GM19395 (cell line): ENCODE measurements around the gene ALS2.

Source experiments
- ATAC-seq: cut with Tn5 transposase; IDR thresholded peaks from one replicate; pipeline ENCODE4 v1.9.1; 2021; ENCODE audit warnings: mild to moderate bottlenecking, moderate library complexity; ENCODE audit not compliant: unreplicated experiment

The ALS2 gene

DNA sequence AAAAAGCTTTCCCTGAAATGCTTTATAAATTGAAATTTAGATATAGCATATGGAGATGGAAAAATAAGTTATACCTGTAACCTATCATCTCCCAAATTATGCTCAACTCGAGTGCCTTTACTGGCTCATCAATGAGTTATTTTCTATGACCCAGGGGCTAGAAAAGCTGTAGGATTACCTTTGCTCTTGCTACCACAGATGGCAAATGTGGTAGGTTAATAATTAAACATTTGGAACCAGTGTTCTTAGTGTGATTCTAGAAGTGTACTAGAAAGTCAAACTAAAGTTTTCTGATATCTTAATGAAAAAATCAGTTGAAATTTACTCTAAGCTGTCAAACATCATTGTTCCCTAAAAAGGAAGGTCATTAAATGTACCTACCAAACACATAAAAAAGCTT lies 22.5 kb downstream of the ALS2 start:
- ATAC-seq = peak; percentile 58

GRCh38 chr2:201754717-201755415 lies 25.9 kb downstream of the ALS2 start:
- no peak for ATAC-seq

- no peak for ATAC-seq
Observed at GRCh38 chr2:201751566-201751965, 29.2 kb downstream of the ALS2 start.

DNA sequence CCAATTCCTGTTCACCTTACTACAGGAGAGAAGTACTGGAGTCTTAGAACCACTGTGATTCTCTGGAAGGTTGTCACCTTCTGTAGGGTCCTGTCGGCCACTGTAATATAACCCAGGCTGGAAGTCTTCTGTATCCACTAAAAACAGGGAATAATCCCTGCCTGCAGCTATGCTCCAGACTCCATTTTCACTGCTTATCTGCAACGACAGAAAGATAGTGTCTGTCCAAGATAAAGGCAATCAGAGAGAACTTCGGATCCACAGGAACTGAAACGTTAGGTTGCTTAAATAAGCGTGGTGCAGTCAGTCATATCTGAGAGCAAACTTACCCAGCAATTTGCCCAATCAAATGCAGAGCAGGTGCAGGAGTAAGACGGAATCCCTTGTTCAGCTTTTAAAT lies 34.2 kb downstream of the ALS2 start:
- no peak for ATAC-seq

DNA sequence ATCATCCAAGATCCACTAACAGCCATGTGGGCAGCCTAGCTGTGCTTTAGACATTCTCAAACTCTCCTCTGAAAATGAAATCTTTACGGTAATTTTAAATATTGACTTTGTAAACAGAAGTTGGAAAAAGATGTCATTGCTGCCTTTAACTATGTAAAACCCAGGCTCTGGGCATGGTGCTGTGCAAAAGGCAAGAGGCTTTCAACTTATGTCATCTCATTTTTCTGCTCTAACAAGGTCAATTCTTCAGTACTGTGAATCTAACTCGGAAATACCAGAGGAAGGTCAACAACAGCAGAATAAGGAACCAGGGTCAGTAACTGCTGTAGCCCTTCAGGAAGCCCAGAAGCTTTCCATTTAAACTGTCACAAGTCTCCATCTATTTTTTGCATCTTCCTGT lies 45.2 kb downstream of the ALS2 start:
- ATAC-seq = no peak

- ATAC-seq = no peak
Observed at GRCh38 chr2:201734111-201734510, 46.6 kb downstream of the ALS2 start.

DNA sequence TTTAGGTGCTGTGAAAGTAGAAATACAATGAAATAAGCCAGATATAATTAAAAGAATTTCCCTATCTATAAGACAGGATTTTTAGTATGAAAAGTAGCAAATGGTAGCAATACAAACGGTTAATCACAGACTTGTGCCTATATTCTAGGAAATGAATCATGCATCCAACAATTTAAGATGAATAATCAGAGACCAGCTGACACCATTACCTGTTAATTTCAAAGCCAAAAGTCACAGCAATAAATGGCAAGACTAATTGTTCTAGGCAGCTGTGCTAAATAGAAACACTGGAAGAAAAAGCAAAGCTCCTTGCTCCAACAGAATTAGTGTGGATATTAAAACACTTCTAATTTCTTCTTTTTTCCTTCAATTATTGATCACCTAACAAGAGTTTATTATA lies 47.2 kb downstream of the ALS2 start:
- ATAC-seq = no peak

DNA sequence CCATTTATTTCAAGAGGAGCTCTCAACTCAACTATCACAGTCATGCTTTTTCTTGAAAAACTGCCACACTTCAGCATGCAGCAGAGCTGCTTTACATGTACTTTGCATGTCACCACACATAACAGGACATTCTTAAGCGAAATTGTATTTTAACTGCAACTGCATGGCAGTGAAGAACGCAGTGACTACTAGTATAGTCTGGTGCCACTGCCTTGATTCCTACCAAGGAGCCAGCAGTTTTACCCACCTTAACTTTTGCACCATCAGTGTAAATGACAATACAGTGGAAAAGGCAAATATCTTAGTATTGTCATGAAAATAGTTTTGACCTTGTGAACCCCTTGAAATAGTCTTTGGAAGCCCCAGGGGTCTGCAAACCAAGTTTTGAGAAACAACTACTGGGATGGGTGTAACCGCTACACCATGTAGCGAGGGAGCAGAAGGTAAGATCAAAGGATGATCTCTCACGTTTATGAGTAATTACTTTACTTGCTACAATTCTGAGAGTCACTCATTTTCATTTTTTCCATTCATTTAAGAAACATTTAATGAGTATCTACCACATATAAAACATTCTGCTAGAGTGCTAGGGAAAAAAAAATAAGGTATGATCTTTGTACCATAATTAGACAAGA lies 50.0 kb downstream of the ALS2 start:
- no peak for ATAC-seq

GRCh38 chr2:201715459-201715858 lies 65.3 kb downstream of the ALS2 start:
- ATAC-seq = no peak

GRCh38 chr2:201712726-201713125 lies 68.0 kb downstream of the ALS2 start:
- no peak for ATAC-seq

DNA sequence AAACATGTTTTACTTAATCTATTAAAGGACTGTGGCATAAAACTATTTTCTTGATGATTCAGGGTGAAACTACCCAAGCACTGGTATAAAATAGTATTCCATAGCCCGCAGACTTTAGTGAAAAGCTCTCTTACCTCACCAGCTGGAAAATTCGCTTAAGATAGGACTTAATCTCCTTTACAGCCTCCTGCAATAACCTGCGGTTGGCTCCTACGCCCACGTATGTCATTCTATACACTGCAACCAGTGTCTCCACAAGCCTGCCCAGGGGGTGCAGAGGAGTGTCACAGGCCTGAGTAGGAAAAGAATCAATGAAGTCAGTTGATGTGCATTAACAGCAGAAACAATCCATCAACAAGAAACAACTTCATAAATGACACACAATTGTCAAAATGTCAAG lies 71.0 kb downstream of the ALS2 start:
- ATAC-seq = no peak

DNA sequence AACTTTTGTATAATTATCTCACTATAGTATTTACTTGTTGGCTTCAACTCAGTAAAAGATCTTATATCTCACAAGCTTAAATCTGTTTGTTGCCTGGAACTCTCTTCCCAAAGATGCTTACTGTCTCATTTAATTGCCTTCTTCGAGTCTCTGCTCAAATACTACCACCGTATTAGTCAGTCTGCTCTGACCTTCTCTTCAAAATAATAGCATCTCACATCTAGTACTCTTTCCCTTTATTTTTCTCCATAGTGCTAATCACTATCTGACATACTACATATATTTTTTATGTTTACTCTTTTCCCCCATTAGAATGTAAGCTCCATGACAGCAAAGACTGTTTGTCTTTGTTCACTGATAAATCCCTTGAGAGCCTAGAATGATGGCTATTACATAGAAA lies 71.7 kb downstream of the ALS2 start:
- ATAC-seq = no peak

DNA sequence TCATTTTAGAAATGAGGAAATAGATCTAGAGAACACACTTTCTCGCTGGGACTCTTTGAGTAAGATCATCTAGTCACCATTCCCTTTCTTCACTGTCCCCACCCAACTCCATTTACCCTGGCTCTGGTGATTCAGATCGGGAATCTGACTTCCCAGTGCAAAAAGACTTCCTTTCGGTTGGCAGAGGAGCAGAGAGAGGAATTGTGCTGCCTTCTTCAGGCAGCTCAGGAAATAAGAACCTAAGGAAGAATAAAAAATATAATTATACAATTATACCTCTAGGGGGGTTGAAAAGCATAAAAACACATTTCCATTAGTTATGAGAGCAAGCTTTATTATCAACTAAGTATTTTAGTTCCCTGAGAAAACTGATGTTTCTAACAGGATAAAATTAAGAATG lies 73.0 kb downstream of the ALS2 start:
- no peak for ATAC-seq

GRCh38 chr2:201707142-201707541 lies 73.6 kb downstream of the ALS2 start:
- ATAC-seq = no peak

GRCh38 chr2:201704536-201704935 lies 76.2 kb downstream of the ALS2 start:
- ATAC-seq = no peak

DNA sequence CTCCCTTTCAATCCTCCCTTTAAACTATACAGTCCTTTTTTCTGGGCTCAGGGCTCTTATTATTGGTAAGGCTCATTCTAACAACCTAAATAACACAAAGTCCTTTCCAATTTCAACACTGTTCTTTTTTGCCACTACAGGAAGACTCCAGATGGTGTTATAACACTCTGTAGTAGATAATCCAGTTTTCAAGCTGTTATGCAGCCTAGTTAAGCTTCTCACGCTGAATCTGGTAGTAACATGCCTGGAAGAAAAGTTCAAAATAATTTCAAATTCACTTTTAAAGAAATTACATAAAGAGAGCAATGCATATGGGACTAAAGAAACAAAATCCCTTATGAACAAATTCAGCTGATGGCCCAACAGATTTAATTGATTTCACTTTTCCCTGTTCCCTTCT lies 79.1 kb downstream of the ALS2 start:
- ATAC-seq = no peak

DNA sequence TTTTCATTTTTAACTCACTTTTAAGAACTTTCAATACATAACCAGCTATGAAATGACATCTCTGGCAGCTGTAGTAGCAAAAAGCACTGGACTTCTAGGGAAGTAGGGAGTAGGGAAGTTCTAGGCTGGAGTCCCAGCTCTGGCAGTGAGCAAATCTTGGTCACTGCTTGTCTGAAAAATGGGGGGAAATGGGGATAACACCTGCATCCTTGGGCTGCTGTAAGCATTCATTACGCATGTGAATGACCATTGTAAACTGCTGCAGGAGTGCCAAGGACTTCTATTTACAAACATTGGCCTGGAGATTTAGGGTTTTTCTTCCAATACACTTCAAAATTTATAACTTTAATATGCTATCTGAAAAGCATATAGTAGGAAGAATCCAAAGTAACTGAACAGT lies 81.3 kb downstream of the ALS2 start:
- no peak for ATAC-seq

DNA sequence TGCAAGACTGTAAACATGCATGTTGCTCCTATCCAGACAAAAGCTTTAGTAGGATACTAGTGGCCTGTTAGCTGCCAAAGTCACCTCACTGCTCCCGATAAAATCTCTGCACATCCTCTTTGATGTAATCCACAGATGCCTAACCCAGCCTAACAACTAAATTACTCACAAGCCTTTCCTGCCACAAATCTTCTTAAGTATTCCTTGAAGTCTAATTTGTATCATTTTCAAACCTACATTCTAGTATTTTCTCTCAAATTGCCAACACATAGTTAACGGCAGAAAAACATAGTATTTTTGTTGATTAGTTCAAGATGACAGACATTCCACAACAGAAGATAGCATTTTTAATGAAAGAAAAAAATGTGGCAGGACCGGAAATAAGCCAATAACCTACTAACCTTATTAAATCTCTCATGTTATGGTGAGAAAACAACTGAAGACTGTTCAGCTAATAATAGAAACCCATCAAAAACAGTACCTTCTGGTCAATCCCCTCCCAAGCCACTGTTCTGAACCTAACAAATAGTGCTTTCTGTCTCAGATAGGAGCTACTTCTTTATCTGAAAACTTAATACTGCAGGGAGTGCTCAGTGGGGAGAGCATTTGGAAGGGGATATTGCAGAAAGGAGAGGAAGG lies 82.0 kb downstream of the ALS2 start, which contains the start of gene MPP4:
MPP4 (minus strand) TSS at position 57 of the 639 bp plus-strand sequence. CDS start 4,690 bp downstream, outside the sequence.
- no peak for ATAC-seq

GRCh38 chr2:201697899-201698298 lies 82.8 kb downstream of the ALS2 start:
- ATAC-seq = no peak

DNA sequence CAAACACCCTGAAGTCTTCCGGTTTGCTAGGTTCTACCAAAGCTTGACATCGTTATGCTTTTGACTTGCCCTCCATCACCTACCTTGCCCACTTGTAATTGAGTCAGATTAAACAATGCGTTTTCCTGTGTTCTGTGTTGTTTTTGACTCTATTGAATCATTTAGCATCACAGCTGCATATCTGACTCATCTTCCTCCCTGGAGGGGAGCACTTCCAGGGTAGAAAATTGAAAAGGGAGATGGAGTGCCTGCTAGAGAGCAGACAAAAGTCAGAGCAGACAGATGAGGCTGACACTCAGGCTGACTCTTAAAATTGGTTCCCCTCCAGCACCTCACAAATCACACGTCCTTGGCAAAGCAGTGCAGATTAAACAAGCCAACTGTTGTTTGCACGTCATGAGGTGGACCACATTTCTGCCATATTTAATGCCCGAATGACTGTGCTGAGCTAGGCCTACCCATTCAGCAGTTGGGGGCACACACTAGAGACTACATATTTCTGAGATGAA lies 84.5 kb downstream of the ALS2 start:
- ATAC-seq = no peak

DNA sequence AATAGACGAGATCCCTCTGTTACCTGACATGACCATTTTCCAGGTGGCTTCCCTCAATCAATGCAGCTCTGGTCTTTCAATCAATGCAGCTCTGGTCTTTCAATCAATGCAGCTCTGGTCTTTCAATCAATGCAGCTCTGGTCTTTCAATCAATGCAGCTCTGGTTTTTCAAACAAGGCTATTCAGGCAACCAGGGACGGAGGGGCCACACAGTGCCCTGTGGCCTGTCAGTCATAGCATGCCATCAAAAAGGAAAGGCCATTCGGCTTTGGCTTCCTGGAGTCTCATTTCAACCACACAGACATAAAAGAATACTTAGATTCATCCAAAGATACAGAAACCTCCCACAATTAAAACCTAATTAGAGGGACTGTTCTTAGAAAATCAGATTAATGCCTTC lies 95.6 kb downstream of the ALS2 start:
- no peak for ATAC-seq

- no peak for ATAC-seq
Observed at GRCh38 chr2:201680743-201681142, 100.0 kb downstream of the ALS2 start.
